Measurements from ENCODE around the gene IGFBPL1.
"Not testable (repeated sequence)": the region's sequence is repeated elsewhere in the genome, so short reads cannot be mapped to it uniquely, and the experiment has no call there.

Gene IGFBPL1

GRCh38 chr9:38377336-38378083, 46.7 kb downstream of the IGFBPL1 start:
- not testable (repeated sequence) for DNase-seq (ENCODE audit: low read depth)

GRCh38 chr9:38376021-38376670, 48.1 kb downstream of the IGFBPL1 start:
- DNase-seq (ENCODE audit: low read depth): no peak

GRCh38 chr9:38375572-38375963, 48.7 kb downstream of the IGFBPL1 start:
- DNase-seq (ENCODE audit: low read depth): no peak

- DNase-seq (ENCODE audit: low read depth): no peak
Observed at GRCh38 chr9:38374847-38375571, 49.2 kb downstream of the IGFBPL1 start.

- no peak for DNase-seq (ENCODE audit: low read depth)
Observed at GRCh38 chr9:38373679-38374078, 50.6 kb downstream of the IGFBPL1 start.

GRCh38 chr9:38372762-38373619, 51.3 kb downstream of the IGFBPL1 start:
- no peak for DNase-seq (ENCODE audit: low read depth)

DNA sequence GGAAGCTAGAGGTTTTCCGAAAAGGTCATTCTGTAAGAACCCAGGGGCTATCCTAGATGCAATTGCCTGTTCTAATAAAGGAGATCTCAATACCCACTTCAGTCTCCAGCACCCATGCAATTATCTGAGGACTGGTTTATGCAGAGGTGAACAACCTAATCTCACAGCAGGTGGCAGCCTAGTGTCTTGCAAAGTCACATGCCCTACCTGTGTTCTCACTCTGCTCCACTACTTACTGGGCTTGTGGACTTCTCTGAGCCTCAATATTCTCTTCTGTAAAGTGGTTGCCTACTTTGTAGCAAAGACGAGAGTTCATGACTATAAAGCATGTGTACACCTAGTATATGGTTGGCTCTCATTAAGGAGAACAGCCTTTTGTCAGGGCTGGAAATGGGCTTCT, 52.8 kb downstream of the IGFBPL1 start:
- DNase-seq (ENCODE audit: low read depth): no peak

DNA sequence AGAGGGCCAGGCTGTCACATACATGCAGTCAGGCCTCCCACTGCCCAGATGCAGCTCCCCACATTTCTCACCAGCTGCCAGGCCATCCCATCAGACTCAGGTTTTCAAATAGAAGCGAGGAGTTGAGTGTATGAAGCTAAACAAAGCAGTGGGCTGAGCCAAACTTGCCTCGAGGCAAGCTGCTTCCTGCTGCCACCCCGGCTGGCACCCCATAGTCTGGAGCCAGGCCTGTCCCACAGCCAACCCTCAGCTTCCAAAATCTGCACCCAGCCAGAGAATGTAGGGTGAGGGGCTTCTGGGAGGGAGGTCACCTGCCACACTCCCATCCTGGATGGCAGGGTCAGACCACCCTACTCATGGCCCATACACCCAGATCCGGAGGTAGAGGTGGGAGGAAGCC, 54.1 kb downstream of the IGFBPL1 start:
- no peak for DNase-seq (ENCODE audit: low read depth)

- DNase-seq (ENCODE audit: low read depth): no peak
Observed at GRCh38 chr9:38368731-38369130, 55.5 kb downstream of the IGFBPL1 start.

DNA sequence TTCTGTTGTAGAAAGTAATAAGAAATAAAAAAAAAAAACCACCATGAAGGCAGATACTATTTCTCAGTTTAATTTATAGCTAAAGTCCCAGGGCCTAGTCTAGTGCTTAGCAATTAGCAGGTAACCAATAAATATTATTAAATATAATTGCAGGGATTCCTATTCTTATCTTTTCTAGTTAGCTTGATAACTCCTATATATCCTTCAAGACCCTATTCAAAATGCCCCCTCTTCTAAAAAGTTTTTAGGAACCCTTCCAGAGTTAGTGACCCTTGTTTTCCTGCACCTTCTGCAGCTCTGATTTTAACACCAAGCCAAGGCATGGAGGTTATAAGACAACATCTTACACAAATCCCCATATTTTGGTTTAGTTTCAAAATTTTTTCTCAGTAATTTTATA, 56.4 kb downstream of the IGFBPL1 start:
- no peak for DNase-seq (ENCODE audit: low read depth)

GRCh38 chr9:38363589-38363925, 60.7 kb downstream of the IGFBPL1 start:
- DNase-seq (ENCODE audit: low read depth): no peak

GRCh38 chr9:38362852-38363588, 61.2 kb downstream of the IGFBPL1 start:
- no peak for DNase-seq (ENCODE audit: low read depth)

- no peak for DNase-seq (ENCODE audit: low read depth)
Observed at GRCh38 chr9:38361473-38361850, 62.8 kb downstream of the IGFBPL1 start.

DNA sequence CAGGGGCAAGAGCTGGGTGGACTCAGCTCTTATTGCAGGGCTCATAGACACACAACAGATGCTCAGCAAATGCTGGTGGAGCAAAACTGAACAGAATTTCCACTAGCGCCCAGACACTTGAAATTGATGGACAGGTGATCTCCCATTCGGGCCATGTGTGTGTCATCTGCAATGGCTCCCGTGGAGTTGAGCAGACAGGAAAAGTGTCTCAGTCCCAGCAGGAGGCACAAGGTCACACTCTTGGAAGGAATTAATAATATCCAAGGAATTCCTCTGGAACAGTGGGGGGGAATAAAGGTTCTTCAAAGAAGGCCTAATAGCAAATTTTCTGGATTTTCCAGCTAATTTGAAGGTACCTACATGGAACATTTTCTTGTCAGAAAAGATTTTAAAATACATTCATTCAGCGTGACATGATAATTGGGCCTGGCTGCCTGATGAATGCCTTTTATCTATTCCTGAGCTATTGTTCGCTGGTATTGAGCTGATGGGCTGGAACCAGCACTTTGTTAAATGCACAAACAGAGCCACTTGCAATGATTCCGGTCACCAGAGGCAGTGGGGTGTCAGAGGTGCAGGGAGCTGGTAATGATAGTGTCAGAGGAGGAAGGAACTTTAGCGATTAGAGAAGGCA, 63.3 kb downstream of the IGFBPL1 start:
- no peak for DNase-seq (ENCODE audit: low read depth)

GRCh38 chr9:38359689-38360385, 64.4 kb downstream of the IGFBPL1 start:
- DNase-seq (ENCODE audit: low read depth): no peak

DNA sequence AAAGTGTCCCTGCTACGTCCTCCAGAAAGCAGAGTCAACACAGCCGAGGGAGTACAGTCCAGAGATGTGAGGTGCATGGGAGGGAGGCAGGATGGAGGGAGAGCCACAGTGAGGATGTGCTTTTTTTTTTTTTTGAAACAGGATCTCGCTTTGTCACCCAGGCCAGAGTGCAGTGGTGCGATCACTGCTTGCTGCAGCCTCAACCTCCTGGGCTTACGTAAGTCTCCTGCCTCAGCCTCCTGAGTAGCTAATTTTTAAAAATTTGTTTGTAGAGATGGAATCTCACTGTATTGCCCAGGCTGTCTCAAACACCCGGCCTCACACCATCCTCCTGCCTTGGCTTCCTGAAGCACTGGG, 65.0 kb downstream of the IGFBPL1 start:
- no peak for DNase-seq (ENCODE audit: low read depth)

DNA sequence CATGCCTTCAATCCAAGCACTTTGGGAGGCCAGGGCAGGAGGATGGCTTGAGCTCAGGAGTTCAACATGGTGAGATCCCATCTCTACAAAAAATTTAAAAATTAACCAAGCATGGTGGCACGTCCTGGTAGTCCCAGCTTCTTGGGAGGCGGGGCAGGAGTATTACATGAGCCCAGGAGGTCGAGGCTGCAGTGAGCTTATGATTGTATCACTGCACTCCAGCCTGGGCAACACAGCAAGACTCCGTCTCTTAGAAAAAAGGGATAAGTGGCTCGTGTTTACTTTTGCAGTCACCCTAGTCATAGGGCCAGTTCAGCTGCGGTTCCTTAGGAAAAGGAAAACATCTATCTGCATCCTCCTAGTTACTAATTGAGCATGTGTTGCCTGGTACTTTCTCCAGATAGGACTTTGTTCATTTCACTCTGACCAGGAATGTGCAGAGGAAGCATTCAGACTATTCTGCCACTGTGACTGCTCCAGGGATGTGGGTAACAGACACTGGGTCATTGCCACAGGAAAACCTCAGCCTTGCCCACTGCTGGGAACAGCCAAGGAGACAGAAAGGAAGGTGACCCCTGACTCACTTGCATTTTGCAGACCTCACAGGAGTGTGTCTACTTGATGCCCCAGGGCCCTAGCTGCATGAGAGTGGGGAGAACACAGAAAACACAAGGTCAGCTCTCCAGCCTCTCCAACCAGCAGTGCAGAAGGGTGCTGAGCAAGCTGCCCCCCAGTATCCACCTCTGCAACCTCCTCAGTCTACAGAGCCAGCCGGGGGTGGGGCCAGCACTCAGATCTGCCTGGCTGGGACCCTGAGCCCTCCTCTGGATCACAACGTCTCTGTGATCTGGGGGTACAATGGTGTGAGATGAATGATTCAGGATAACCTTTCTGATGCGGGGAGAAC, 65.6 kb downstream of the IGFBPL1 start:
- no peak for DNase-seq (ENCODE audit: low read depth)

GRCh38 chr9:38357350-38358114, 66.7 kb downstream of the IGFBPL1 start:
- DNase-seq (ENCODE audit: low read depth): no peak

DNA sequence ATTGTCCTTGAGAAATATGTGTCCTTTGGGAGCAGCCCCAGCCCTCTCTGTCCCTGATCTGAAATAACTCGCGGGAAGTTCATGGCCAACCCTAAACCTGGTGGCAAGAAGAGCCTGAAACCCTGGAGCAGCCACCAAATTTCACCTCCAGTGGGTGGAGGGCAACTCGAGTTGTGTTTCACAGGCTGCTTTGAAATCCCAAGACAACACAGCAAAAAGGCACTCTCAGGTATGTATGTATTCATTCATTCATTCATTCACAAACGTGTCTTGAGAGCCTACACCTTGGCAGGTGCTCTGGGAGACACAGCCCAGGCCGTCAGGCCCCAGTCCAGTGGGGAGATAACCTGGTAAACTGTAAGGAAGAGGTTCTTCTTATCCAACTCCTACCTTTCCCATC, 67.4 kb downstream of the IGFBPL1 start:
- DNase-seq (ENCODE audit: low read depth): no peak
